Measurements from ENCODE around the gene MRAS.

- no peak for TF ChIP-seq POLR2A (IDR thresholded peaks at IDR 0.05; ENCODE audit: low read length)
- TF ChIP-seq GATA1 (IDR thresholded peaks at IDR 0.05; ENCODE audit: low read depth, low read length) = no peak
These were observed 8.5 kb downstream of the MRAS start for GRCh38 chr3:138356730-138357405.

Measured in erythroblast (primary cell).